NCI-H446 treated with DMSO at 0.1 percent for 48 hours (cell line): Measurements from ENCODE around the gene PLCXD1.

Source experiments
- DNase-seq: peaks from one replicate; lab custom pipeline; 2025; lab: John Stamatoyannopoulos, UW

The PLCXD1 gene

DNA sequence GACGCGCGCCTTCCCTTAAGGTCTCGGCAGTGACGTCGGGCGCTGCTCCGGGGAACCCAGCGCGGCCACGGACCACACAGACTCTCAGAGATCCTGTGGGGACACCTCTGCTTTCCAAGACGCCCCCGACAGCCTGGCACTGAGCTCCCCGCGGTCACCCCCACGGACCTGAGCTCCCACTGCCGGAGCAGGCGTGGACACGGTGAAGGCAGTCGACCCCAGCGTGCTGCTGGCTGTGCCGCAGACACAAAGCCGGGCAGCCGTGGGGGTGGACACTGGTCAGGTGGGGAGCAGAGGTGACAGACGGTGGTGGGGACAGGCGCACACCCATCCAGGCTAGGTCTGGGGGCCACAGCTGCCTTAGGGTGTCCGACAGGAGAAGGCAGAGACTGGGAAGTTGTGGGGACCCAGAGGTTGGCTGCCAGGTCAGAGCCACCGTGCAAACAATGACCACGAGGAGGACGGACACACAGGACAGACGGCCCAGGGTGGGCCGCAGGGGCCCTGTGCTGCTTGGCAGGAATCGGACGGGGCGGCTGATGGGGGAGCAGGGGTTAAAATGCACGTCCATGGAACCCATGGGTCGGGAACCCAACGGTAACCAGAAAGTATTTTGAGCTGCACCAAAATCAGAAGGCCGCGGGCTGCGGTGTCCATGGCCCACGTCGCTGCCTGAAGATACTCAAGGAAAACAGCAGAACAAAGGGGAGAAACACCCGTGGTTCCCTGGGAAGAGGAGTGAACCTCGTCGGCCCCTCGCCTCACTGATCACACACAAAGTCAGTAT, 54.0 kb downstream of the PLCXD1 start:
- no peak for DNase-seq

- DNase-seq: no peak
Measured at GRCh38 chrX:335758-336155, 54.6 kb downstream of the PLCXD1 start.

DNA sequence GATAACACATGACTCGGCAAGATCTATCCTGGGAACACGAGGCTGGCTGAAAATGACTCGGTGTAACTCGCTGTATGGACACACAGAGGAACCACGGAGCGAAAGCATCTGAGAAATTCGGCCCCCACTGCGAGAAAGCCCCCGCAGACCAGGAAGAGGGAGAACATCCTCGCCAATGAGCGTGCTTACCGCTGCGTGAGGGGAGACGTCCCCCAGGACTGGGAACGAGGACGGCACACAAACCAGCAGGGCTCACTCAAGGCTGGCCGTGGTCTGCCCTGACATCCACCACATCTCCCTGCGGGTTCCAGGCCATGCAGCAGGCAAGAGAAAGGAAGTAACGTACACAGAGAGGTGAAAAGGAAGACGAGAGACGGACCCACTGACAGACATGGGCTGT, 55.0 kb downstream of the PLCXD1 start:
- no peak for DNase-seq

DNA sequence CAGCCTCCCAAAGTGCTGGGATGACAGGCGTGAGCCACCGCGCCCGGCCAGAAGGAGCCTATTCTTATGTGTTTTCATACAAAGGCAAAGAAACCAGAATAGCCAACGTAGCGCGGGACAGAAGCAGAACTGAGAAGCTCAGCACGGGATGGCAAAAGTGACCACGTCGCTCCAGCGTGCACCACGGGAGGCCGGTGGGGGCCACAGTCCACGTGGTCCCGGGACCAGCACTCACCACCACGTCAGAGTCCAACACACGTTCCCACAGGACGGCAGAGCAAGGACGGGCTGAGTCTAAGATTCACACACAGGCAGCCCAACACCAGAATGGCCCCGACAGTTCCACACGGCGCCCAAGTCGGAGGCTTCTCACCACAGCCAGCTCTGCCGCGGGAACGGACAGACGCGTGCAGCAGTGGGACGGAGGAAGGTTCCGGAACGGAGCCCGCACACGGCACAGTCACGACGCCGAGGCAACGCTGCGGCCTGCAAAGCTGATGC, 56.2 kb downstream of the PLCXD1 start:
- DNase-seq: no peak

- DNase-seq: no peak
Measured at GRCh38 chrX:338281-338835, 57.2 kb downstream of the PLCXD1 start.

DNA sequence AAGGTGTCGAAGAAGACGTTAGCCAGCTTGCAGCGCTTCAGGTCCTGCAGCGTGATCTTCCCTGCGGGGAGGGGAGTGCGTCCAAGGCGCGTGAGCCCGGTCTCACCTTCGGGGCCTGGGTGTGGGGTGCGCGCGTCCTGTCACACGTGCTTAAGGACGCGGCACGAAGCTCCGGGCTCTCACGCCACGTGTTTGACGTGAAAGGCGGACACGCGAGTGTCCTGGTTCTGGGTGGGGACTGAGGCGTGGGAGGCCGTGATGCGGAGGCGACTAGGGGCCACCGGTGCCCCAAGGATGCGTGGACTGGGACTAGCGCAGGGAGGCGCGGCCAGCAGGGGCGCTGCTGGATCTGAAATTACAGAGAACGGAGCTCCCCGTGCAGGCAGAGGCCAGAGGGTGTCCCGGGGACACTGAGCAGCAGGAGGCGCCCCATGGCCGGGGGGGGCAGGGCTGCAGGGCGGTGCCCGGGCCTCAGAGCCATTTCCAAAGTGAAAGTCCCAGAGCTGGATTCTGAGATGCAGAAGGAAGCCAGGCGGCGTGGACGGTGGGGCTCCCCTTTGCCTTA, 57.7 kb downstream of the PLCXD1 start:
- no peak for DNase-seq

GRCh38 chrX:340121-340520, 58.9 kb downstream of the PLCXD1 start:
- no peak for DNase-seq

DNA sequence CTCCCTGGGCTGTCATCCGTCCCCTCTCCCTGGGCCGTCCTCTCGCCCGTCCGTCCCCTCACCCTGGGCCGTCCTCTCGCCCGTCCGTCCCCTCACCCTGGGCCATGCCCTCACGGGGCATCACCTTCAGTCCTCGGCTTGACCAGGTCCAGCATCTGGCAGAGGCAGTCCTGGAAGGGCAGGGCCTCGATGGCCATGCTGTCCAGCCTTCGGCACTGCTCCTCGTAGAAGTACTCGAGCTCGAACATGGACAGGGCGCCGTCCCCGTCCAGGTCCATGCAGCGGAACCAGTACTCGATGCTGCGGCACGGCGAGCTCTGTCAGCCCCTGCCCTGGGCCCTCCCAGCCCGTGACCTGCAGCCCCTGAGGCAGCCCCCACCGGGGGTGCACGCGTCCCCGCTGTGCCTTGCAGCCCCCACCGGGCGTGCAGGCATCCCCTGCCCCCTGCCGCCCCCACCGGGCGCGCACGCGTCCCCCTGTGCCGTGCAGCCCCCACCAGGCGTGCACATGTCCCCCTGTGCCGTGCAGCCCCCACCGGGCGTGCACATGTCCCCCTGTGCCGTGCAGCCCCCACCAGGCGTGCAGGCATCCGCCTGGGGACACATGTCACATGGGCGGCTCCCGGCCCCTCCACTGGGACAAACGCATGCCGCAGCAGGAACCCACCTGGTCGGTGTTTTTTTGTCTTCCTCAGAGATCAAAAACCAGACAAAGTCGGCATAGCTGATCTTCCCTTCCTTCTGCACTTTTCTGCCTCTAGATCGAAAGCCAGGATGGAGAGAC, 59.7 kb downstream of the PLCXD1 start:
- no peak for DNase-seq

DNA sequence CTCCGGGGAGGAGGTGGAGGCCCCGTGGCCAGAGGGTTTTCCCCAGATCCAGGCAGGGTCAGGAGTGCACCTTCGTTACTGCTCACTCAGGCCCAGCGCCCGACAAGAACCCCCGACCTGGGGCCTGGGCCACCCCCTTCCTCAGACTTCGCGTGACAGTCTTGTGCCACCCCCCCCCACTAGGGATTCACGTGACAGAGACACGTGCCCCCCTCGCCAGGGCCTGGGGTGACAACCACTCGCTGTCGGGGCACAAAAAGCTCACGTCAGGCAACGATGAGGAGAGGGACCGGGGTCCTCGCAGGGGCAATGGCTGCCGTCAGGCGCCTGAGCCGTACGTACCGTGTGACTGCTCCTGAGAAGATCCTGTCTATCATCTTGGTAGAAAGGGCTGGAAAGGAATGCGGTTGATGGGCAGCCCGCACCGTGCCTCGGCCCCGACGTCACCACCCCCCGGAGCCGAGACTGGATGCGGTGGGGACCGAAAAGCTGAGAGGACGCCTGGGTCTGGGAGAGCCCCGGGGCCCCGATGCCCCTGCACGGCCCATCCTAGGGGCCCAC, 60.4 kb downstream of the PLCXD1 start:
- DNase-seq: no peak

DNA sequence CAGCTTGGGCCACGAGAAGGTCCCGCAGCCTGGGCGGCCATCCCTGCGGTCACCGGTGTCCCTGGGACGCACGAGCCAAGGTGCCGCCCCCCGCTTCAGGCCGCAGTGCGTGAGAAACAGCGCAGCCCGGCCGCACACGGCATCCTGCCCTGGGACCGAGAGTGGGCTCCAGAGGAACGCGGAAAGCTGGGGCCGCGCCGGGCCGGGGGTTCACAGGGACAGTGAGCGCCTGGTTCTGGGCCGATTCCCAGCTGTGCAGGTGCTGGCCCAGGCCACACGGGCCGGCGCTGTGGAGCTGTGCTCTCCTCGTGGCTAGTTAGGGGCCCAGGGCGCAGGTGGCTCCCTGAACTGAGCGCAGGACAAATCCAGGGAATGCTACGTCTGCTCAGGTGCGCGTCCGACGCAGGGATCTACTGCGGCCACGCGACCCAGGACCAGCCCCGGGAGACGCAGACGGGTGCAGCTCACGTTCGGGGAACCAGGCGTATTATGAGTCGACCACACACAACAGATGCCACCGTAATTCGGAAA, 63.3 kb downstream of the PLCXD1 start:
- no peak for DNase-seq

- no peak for DNase-seq
Measured at GRCh38 chrX:345020-345925, 64.1 kb downstream of the PLCXD1 start.

DNA sequence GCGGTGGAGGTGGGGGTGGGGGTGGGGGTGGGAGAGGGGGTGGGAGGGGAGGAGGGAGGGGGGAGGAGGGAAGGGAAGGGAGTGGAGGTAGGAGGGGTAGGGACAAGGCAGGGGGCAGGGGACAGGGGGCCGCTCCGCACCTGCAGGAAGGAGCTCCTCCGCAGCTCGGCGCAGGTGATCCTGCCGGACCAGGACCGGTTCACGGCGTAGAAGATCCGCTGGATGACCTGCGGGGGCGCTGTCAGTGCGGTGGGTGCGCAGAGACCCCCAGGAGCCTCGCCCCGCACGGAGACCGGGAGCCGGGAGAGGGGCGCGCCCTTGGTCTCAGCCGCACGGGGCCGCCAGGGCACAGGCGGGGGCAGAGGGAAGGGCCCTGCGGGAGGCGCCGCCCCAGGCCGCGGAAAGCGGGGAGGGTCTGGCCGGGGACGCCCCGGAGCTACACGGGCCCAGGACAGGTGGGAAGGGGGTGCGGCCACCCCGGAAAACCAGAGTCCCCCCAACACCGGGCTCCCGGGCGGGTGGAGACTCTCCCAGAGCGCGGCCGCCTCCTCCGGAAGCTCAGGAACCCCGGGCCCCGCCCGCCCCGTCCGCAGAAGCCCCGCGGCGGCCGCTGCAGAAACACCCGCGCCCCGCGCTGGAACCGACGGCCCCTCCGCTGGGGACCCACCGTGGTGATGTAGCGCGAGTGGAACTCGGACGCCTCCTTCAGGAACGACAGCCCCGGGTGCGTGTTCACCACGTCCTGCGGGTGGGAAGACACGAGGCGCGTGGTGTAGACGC, 65.0 kb downstream of the PLCXD1 start:
- no peak for DNase-seq

GRCh38 chrX:347351-348117, 66.4 kb downstream of the PLCXD1 start:
- no peak for DNase-seq

- DNase-seq: no peak
Measured at GRCh38 chrX:348461-349117, 67.4 kb downstream of the PLCXD1 start.

- DNase-seq: no peak
Measured at GRCh38 chrX:349196-349595, 68.0 kb downstream of the PLCXD1 start.

DNA sequence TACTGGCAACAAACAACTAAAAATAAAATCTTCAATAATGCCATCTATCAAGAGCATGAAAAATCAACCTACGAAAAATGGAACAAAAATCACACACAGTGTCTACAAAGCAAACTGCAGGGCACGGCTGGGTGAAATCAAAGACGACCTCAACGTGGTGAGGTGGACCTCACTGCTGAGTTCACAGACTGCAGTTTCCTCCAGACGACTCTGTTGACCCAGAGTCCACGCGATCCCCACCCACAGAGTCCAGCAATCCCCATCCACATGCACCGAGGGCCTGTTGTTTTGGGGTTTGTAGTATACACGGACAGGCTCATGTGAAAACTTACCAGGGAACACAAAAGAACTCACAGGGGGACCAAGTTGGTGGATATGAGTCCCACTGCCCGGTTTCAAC, 68.5 kb downstream of the PLCXD1 start:
- DNase-seq: no peak

GRCh38 chrX:350148-350533, 69.0 kb downstream of the PLCXD1 start:
- DNase-seq: no peak

DNA sequence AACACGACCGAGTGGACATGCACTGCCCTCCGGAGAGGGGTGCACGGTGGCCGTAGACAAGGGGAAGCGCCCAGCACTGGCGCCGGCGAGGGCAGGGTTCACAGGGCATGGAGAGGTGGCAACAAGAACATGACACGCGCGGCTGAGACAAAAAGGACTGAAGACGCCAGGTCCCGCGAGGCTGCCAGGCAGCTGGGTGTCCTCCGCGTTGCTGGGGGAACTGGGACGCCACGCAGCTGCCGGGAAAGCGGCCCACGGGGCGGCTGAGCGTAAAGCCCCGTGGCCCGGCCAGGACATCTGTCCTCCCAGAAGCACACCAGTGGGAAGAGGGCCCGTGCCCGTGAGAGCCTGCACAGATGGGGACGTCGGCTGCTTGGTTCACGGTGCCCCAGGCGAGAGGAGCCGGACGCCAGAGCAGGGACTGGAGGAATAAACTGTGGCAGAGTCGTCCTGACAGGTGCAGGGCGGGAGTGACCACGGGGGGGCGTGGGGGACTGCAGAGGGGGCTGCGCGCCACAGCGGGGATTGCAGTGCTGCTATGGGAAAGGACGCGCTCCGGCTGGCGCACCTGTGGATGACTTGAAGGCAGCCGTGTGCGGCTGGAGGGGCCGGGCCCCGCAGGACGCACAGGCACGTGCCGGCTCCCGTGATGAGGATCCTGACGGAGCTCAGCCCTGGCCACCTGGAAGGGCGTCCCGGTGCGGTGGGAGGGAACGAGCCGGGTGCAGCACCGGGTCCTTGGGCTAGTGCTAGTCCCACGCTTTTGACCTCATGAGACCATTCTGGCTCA, 69.5 kb downstream of the PLCXD1 start:
- no peak for DNase-seq
